GM21825 (cell line): Measurements from ENCODE around the gene EMC7.
"Not testable (repeated sequence)": the region's sequence is repeated elsewhere in the genome, so short reads cannot be mapped to it uniquely, and the experiment has no call there.

Source experiments
- ATAC-seq: cut with Tn5 transposase; IDR thresholded peaks from one replicate; pipeline ENCODE4 v1.9.1; 2021; ENCODE audit warnings: mild to moderate bottlenecking, moderate library complexity; ENCODE audit not compliant: unreplicated experiment

Gene EMC7

GRCh38 chr15:34101366-34102174, at the start of gene EMC7, which contains the start of gene PGBD4:
EMC7 (minus strand) TSS chr15:34101862; CDS start chr15:34101839, 23 bp downstream.
PGBD4 (plus strand) TSS chr15:34102083; CDS start chr15:34102532, 449 bp downstream.
- ATAC-seq, result peak; percentile 97

- ATAC-seq, result no peak
Observed at GRCh38 chr15:34147371-34148140, 45.9 kb upstream of the EMC7 start.

GRCh38 chr15:34133511-34133910, 31.8 kb upstream of the EMC7 start:
- no peak for ATAC-seq

GRCh38 chr15:34132881-34133280, 31.2 kb upstream of the EMC7 start:
- ATAC-seq, result no peak

- no peak for ATAC-seq
Observed at GRCh38 chr15:34128898-34129297, 27.2 kb upstream of the EMC7 start.

- ATAC-seq, result no peak
Observed at GRCh38 chr15:34126522-34126921, 24.9 kb upstream of the EMC7 start.

GRCh38 chr15:34125945-34126344, 24.3 kb upstream of the EMC7 start:
- ATAC-seq, result no peak

GRCh38 chr15:34124651-34125050, 23.0 kb upstream of the EMC7 start:
- no peak for ATAC-seq

- ATAC-seq, result no peak
Observed at GRCh38 chr15:34122771-34123183, 21.1 kb upstream of the EMC7 start.

- ATAC-seq, result not testable (repeated sequence)
Observed at GRCh38 chr15:34121786-34122185, 20.1 kb upstream of the EMC7 start.

- ATAC-seq, result not testable (repeated sequence)
Observed at GRCh38 chr15:34120420-34120819, 18.8 kb upstream of the EMC7 start.

GRCh38 chr15:34119291-34119690, 17.6 kb upstream of the EMC7 start:
- ATAC-seq, result no peak

GRCh38 chr15:34116620-34117019, 15.0 kb upstream of the EMC7 start:
- ATAC-seq, result no peak

GRCh38 chr15:34114739-34115138, 13.1 kb upstream of the EMC7 start:
- ATAC-seq, result no peak

GRCh38 chr15:34114215-34114614, 12.6 kb upstream of the EMC7 start:
- ATAC-seq, result no peak

GRCh38 chr15:34111488-34111887, 9.8 kb upstream of the EMC7 start:
- no peak for ATAC-seq

GRCh38 chr15:34109797-34110663, 8.4 kb upstream of the EMC7 start:
- ATAC-seq, result no peak

GRCh38 chr15:34107315-34107714, 5.7 kb upstream of the EMC7 start:
- ATAC-seq, result no peak

GRCh38 chr15:34106423-34106822, 4.8 kb upstream of the EMC7 start:
- no peak for ATAC-seq

- ATAC-seq, result no peak
Observed at GRCh38 chr15:34102175-34102925, 688 bp upstream of the EMC7 start.
